T-helper 2 cell treated with Interferon-gamma antibody and Interleukin-4, amounts not matched to agents 100 ng/mL and 5 ng/mL, for 36 hours (primary cell): ENCODE results near the gene HNRNPAB. TPM values are rescaled to one million over a fixed set of nuclear protein-coding genes. Genes with fewer than 3 reads are reported as not detected.
"Not testable (repeated sequence)": the region's sequence is repeated elsewhere in the genome, so short reads cannot be mapped to it uniquely, and the experiment has no call there.

Source experiments
- intact Hi-C: fragments of 100-400 bp; cut with micrococcal nuclease; formaldehyde crosslinking; loops from one replicate; pipeline ENCODE4 v1.15.1; 2023
- total RNA-seq: library from RNA; stranded (reverse); gene quantifications from 2 replicates; pipeline ENCODE4 v1.2.3, GENCODE V29; 2022

Gene HNRNPAB
- total RNA-seq, 1 donor from 2014 or later = 280 TPM

DNA sequence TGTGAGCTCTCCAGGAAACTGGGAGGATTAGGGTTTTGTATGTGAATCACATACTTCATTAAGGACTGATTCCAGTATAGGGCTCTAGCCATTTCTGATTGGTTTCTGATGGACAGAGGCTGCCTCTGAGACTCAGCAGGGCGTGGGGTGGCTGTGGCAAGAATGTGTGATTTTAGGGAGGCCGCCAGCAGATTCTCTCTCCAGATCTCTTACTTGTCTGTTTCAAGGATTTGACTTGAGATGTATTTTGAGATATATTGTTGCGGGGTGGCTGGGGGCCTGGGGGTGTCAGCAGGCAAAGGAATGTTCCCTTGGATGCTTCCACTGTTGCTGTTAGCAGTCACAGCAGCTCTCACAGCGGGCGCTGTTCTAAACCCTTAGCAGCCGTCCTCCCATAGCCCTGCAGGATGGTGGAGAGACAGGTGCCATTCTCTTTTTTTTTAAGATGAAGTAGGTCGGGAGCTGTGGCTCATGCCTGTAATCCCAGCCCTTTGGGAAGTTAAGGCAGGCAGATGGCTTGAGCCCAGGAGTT lies 8.0 kb upstream of the HNRNPAB start:
- intact Hi-C loops = no loop called here

DNA sequence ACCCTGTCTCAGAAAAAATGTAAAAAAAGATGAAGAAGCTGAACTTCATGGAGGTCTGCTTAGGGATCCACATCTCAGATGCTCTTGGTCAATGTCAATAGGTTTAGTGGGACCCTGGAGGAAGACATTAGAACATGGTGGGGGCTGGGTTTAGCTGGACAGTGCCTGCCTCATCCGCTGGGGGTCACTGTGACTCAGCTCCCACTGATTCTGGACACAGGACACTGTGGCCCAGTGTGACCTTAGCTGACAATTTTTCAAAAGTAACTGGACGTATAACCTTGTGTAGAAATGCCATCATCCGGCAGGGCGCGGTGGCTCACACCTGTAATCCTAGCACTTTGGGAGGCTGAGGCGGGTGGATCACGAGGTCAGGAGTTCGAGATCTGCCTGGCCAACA lies 7.3 kb upstream of the HNRNPAB start:
- intact Hi-C loops = no loop called here

DNA sequence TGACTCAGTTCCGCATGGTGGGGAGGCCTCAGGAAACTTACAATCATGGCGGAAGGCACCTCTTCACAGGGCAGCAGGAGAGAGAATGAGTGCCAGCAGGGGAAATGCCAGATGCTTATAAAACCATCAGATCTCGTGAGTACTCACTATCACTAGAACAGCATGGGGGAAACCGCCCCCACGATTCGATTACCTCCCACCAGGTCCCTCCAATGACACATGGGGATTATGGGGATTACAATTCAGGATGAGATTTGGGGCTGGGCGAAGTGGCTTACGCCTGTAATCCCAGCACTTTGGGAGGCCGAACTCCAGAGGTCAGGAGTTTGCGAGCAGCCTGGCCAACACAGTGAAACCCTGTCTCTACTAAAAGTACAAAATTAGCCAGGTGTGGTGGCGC lies 6.2 kb upstream of the HNRNPAB start:
- intact Hi-C loops = not testable (repeated sequence)

DNA sequence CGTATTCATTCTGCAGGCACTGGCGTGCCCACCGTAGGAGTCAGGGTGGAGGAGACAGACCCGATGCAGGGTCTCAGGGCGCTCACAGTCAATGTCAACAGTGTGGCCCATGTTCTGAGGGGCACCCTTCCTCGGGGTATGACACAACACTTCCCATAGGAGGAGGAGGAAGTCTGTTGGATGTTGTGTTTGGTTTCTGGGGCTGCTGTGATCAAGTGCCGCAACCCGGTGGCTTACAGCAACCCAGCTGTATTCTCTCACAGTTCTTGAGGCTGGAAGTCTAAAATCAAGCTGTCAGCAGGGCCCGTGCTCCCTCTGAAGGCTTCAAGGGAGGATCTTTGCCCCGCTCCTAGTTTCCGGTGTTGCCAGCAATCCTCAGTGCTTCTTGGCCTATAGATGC lies 5.6 kb upstream of the HNRNPAB start:
- intact Hi-C loops = no loop called here

DNA sequence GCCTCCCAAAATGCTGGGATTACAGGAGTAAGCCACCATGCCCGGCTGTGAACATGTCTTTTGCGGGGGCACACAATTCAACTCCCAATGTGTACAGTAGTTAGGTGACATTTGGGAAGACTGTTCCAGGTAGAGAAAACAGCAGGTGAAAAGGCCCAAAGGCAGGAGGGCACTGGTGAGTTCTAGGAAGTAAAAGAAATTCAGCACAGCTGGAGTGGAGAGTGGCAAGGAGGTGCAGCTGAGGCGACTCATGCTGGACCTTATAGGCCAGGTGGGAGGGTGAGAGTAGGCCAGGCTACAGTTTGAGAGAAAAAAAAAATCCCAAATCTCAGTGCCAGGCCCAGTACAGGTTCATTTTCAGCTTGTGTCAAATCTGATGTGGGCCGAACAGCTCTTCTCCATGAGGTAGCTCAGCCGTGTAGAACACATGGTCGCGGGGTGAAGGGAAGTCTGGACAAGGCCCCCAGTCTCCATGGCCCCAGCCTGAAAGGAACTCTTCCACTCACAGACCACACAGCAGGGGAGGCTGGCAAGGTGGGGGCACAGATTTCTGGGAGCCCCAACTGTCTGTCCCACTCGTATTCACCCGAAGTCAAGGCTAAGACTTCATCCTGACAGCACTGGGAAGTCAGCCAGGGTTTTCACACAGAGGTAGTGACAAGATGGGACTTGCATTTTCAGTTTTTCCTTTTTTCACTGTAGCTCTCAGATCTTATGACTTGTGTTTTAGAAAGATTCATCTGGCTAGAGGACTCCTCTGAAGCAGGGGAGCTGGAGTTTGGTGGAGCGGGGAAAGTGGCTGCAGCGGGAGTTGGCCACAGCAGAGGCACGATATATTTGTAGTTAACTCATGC lies 4.5 kb upstream of the HNRNPAB start:
- intact Hi-C loops = loop anchor here (5.0 kb wide), 1 partner anchor 68 kb away; the partner anchor contains the start of gene RMND5B

DNA sequence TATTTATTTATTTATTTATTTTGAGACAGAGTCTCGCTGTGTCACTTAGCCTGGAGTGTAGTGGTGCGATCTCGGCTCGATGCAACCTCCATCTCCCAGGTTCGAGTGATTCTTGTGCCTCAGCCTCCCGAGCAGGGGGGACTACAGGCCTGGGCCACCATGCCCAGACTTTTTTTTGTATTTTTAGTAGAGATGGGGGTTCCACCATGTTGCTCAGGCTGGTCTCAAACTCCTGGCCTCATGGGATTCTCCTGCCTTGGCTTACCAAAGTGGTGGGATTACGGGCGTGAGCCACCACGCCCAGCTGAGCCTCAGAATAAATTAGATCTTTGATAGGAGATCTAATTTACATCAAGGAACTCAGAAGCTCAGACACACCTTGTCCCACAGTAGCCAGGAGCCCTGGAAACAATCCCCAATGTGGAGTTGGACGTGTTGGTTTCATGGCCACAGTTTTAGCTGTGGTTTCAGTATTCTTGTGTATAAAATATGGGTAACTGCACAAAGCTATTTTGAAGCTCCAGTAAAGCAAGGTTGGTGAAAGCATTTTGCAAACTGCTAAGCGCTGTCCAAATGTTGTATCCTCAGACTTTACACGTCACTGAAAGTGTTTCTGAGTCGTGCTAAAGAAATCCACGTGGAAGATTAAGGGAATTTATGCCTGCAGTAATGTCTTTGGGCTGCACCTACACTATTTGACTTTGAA lies 3.0 kb upstream of the HNRNPAB start:
- intact Hi-C loops = loop anchor here (5.0 kb wide), 1 partner anchor 69 kb away; the partner anchor contains the start of gene RMND5B

DNA sequence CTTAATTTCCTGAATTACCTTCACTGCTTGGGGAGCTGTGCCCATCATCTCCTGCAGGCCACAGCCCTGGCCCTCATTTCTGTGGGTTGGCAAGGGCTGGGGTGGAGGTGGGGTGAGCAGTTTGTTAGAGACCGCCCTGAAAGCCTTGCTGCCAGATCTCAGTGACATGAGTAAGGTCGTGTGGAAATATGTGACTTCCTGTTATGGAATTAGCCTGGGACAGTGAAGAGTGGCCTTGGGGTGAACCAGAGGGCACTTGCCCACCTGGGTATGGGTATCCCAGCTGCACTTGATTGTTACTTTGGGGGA lies 2.5 kb upstream of the HNRNPAB start:
- intact Hi-C loops = loop anchor here (5.0 kb wide), 1 partner anchor 70 kb away; the partner anchor contains the start of gene RMND5B

DNA sequence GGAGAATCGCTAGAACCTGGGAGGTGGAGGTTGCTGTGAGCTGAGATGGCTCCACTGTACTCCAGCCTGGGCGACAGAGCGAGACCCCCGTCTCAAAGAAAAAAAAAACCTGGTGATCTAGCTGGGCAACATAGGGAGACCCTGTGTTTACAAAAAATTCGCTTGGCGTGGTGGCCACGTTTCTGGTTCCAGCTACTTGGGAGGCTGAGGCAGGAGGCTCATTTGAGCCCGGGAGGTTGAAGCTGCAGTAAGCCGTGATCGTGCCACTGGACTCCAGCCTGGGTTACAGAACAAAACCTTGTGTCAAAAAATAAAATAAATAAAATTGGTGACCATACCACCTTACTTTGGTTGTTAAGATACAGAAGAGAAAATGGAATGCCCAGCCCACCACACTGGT lies 1.8 kb upstream of the HNRNPAB start:
- intact Hi-C loops = loop anchor here (5.0 kb wide), 1 partner anchor 70 kb away; the partner anchor contains the start of gene RMND5B

DNA sequence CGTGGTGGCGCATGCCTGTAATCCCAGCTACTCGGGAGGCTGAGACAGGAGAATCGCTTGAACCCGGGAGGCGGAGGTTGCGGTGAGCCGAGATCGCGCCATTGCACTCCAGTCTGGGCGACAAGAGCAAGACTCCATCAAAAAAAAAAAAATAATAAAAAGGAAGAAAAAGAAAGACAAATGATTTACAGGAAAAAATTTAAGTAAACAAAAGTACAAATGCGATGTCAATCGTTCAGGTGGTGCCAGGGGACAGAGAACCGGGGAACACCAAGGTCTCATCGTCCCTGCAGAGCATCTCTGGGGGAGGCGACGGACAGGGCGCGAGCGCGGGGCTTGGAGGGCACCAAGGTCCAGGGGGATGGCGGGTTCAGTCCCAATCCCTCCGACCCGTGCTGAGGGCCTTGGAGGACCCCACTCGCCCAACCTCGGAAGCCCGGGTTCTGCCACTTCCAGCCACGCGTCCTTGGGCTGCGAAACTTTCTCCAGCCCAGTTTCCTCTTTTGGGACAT lies 607 bp upstream of the HNRNPAB start:
- intact Hi-C loops = loop anchor here (1.0 to 5.0 kb wide), 4 partner anchors 49 to 611 kb away; partner anchors contain the start of genes N4BP3, RMND5B and TMED9

DNA sequence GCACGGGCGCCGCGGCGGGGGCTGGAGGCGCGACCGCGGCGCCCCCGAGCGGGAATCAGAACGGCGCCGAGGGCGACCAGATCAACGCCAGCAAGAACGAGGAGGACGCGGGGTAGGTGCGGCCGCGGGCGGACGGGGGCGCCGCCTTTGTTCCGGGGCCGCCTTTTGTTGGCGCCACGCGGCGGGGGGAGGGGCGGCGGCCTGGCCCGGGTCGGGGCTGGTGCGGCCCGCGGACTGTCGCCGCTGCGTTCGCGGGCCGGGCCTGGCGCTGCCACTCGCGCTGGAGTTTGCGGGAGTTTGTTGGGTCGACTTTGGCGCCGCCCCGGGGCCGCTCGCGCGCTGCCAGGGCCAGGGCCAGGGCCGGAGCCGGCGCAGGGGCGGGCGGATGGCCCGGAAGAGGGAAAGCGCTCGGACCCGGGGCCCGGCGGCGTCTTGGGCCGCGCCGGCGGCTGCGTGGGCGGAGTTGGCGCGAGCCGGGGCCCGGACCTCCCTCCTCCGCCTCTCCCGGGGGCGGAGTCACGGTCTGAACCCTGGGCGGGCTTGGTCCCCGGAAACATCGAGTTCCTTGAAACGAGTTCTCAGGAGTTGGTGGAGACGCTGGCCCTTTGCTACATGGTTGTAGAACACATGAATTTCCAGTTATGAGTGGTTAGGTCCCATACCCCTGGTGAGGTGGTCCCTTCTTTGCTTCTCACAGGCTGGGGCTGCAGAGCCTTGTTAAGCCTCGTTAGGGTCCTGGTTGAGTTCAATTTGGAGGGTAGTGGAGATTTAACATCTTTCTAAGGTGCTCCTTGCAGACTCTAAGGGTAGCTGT lies 809 bp downstream of the HNRNPAB start:
- intact Hi-C loops = loop anchor here (1.0 to 5.0 kb wide), 6 partner anchors 27 to 1118 kb away; partner anchors contain the start of genes FGFR4, N4BP3, PHYKPL and RMND5B

DNA sequence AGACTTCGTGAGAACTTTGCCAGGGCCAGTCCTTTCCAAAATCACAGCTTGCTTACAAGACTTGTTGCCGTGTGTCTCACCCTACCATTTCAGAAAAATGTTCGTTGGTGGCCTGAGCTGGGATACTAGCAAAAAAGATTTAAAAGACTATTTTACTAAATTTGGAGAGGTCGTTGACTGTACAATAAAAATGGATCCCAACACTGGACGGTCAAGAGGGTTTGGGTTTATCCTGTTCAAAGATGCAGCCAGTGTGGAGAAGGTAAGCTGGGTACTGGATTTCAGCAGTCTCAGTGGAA lies 1.4 kb downstream of the HNRNPAB start:
- intact Hi-C loops = loop anchor here (1.0 to 5.0 kb wide), 3 partner anchors 27 to 1118 kb away; partner anchors contain the start of genes FGFR4, PHYKPL and TMED9

DNA sequence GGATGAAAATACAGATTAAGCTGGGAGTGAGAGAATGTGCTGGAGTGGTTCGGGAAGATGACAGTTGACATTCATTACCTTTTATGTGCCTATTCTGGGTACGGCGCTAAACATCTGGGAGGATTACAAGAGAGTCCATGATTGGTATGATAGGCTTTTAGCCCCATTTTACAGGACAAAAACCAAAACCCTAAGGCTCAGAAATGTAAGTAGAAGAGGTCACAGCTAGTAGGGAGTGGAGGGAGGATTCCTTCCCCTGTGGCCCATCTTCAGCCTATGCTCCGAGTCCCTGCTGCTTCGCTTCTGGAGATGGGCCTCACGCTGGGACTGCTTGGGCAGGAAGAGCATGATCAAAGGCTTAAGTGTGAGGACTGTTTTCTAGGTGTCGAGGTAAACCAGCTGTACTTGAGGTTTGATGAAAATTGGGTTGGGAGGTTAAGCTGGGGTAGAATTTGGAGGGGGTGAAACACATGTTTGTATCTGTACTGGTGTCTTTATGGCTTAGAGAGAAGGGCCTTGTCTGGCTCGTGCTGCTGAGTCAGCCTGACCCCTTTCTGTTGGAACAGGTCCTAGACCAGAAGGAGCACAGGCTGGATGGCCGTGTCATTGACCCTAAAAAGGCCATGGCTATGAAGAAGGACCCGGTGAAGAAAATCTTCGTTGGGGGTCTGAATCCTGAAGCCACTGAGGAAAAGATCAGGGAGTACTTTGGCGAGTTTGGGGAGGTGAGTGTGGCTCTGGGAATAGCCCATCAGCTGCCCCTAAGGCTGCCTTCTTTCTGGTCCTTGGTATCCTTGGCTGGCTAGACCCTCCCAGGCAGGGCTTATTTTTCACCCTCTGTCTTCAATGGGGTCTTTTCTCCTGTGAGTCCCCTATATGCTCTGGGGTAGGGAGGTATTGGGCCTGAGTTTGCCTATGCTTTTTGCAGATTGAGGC lies 2.1 kb downstream of the HNRNPAB start:
- intact Hi-C loops = loop anchor here (5.0 kb wide), 1 partner anchor 1119 kb away; the partner anchor contains the start of gene FGFR4

DNA sequence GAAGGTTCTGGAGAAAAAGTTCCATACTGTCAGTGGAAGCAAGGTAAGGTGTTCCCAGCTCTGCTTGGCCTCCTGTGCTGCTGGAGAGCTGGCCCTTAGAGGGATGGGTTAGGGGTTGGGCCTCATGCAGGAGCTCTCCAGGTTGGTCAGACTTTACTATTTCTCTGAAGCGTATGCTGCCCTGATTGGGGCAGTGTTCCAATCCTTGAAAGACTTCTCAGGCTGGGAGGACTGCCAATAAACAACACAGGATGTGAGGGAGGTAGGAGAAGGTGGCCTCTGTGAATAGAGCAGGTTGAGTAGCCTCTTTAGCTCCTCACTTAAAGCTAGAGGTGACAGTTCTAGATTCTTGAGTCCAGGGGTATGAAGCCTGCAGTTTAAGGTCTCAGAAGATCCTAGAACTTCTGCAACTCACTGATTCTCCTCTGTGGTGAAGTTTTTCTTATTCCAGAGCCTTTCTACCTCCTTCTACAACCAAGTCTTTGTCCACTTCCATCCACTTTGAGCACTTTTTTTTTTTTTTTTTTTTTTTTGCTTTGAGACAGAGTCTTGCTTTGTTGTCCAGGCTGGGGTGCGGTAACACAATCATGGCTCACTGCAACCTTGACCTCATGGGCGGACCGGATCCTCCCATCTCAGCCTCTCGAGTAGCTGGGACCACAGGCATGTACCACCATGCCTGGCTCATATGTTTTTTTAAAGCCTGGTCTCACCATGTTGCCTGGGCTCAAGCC lies 3.0 kb downstream of the HNRNPAB start:
- intact Hi-C loops = loop anchor here (5.0 kb wide), 1 partner anchor 1120 kb away; the partner anchor contains the start of gene FGFR4

DNA sequence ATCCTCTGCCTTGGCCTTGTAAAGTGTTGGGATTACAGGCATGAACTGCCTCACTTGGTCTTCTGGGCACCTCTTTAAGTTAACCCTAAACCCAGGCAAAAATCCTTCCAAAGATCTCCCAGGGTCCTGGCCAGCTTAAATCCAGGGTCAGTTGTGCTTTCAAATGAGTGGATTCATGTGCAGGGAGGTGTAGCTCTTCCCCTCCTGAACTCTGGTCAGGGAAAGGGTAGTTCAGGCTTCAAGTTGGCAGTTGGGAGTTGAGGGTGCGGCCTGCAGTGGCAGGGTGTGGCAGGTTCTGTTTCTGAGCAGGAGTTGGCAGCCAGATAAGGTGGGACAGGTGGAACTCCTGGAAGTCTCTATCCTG lies 3.6 kb downstream of the HNRNPAB start:
- intact Hi-C loops = loop anchor here (5.0 kb wide), 1 partner anchor 1121 kb away; the partner anchor contains the start of gene FGFR4

DNA sequence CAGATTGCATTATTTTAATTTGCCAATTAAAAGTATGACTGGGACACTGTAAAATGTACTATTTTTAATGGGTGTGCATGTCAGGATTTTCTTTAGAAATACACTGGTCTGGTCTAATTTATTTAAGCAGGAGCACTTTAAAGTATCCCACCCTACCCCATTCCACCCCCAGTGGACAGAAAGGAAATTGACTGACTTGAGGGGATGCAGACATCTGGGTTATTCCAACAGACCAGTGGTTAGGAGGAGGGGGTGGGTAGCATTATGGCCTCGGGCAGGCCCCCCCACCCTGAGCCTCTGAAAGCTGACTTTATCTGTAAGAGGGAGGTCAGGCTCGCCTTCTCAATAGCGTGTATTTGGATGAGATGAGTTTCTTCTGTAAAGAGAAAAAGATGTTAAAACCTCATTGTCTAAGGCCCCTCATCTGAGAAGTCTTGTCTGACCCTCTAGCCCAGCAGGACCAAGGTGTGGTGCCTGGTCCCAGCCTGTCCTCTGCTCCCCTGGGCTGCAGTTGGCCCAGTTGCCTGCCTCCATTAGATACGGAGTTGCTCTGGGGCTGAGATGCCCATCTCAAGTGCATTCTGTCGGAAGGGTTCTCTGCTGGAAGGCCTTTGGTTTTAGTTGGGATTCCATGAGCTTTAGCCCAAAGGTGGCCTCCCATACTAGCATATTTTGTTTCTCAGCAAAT lies 4.4 kb downstream of the HNRNPAB start:
- intact Hi-C loops = loop anchor here (5.0 kb wide), 1 partner anchor 1121 kb away; the partner anchor contains the start of gene FGFR4

DNA sequence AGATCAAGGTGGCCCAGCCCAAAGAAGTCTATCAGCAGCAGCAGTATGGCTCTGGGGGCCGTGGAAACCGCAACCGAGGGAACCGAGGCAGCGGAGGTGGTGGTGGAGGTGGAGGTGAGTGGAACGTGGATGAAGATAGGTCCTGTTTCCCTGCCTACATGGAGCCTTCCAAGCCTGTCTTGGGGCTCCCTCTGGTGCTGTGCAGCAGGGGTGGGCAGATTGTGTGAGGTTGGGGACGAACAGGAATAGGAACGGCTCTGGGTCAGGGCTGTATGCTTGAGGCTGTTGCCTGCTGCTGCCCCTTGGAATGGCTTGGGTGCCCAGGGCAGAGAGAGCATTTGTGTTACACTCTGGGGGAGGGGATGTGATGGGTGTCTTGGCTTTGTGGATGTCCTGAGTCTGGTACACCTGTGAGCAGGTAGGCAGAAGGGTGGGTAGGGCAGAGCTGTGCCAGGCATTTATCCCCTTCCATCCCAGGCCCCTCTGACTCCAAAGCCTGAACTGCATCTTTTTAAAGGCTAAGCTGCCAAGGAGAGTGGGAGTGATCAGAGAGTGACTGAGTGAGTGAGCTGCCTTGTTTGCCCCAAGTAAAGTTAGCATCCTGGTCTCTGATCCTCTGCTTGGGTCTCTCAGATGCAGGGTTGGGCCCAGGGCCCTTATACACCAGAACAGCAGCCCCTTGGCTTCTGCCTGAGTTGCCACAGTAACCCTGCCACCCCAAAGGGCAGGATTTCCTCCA lies 5.2 kb downstream of the HNRNPAB start:
- intact Hi-C loops = loop anchor here (5.0 kb wide), 1 partner anchor 1122 kb away; the partner anchor contains the start of gene FGFR4

DNA sequence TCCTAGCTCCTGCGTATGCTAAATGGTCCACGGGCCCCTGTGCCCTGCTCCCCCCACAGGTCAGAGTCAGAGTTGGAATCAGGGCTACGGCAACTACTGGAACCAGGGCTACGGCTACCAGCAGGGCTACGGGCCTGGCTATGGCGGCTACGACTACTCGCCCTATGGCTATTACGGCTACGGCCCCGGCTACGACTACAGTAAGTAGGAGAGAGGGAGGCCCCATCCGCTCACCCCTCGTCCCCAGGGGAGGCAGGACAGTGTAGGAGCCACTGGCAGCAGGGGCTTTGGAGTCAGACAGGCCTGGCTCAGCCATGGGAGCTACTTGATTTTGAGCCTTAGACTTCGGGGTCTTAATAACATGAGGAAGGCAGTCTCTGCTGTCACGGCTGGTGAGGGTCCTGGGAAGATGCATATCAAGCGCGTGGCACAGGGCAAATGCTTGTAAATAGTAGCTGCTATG lies 5.8 kb downstream of the HNRNPAB start:
- intact Hi-C loops = no loop called here
